ENCODE data around the gene NOXO1.
"Not testable (repeated sequence)": the region's sequence is repeated elsewhere in the genome, so short reads cannot be mapped to it uniquely, and the experiment has no call there.

Gene NOXO1

GRCh38 chr16:2015947-2016208 is 34.6 kb upstream of the NOXO1 start:
- H3K36me3 Mint-ChIP-seq (ENCODE audit: low read depth): no peaks in the 10 kb centered on the region

GRCh38 chr16:2015117-2015946 is 34.1 kb upstream of the NOXO1 start:
- Mint-ChIP-seq H3K27me3 (ENCODE audit: low read depth) (peaks cover 13% of the 10 kb centered on the region), H3K9me3 (no peaks in the 10 kb centered on the region), H3K4me1 (peaks cover 2% of the 10 kb centered on the region), H3K27ac (no peak overlapping the region), H3K4me3 (no peak overlapping the region), H3K36me3 (ENCODE audit: low read depth) (no peaks in the 10 kb centered on the region)
- TF ChIP-seq CTCF (IDR thresholded peaks at IDR 0.05; ENCODE audit: unreplicated experiment in 3 of 3): no peak

More at GRCh38 chr16:2015947-2016208, 34.6 kb upstream of the NOXO1 start:
- Mint-ChIP-seq H3K27me3 (ENCODE audit: low read depth) (peaks cover 18% of the 10 kb centered on the region), H3K4me3 (no peak overlapping the region), H3K27ac (no peak overlapping the region), H3K4me1 (no peaks in the 10 kb centered on the region), H3K9me3 (no peaks in the 10 kb centered on the region)
- TF ChIP-seq CTCF (IDR thresholded peaks at IDR 0.05; ENCODE audit: unreplicated experiment in 3 of 3): no peak

GRCh38 chr16:2013527-2013926 is 32.3 kb upstream of the NOXO1 start:
- Mint-ChIP-seq H3K27ac (peak overlapping the region in 1 of 3 experiments; percentile 18), H3K36me3 (ENCODE audit: low read depth) (no peaks in the 10 kb centered on the region), H3K4me1 (peaks cover 12% of the 10 kb centered on the region), H3K4me3 (peak overlapping the region in 1 of 3 experiments; percentile 29), H3K9me3 (no peaks in the 10 kb centered on the region), H3K27me3 (ENCODE audit: low read depth) (peaks cover 4% of the 10 kb centered on the region)
- no peak for TF ChIP-seq CTCF (IDR thresholded peaks at IDR 0.05; ENCODE audit: unreplicated experiment in 3 of 3)

GRCh38 chr16:2011726-2012125 is 30.5 kb upstream of the NOXO1 start:
- not testable (repeated sequence) for H3K36me3 Mint-ChIP-seq (ENCODE audit: low read depth); H3K27ac Mint-ChIP-seq; H3K27me3 Mint-ChIP-seq (ENCODE audit: low read depth); H3K9me3 Mint-ChIP-seq
- H3K4me3 Mint-ChIP-seq: peak overlapping the region in 2 of 3 experiments; percentile 8 to 29
- H3K4me1 Mint-ChIP-seq: peaks cover 23% of the 10 kb centered on the region

- Mint-ChIP-seq H3K27me3 (ENCODE audit: low read depth) (peaks cover 4% of the 10 kb centered on the region), H3K4me3 (peak within 1 kb of the TSS; percentile 90 to 95 (median 92)), H3K9me3 (no peaks in the 10 kb centered on the region), H3K36me3 (ENCODE audit: low read depth) (no peaks in the 10 kb centered on the region), H3K4me1 (peaks cover 30% of the 10 kb centered on the region), H3K27ac (peak within 1 kb of the TSS; percentile 95 to 98 (median 98))
- TF ChIP-seq CTCF (IDR thresholded peaks at IDR 0.05; ENCODE audit: unreplicated experiment in 3 of 3): no peak
These were observed 28.7 kb upstream of the NOXO1 start, which contains the start of gene ZNF598 for GRCh38 chr16:2009791-2010510. Gene ZNF598 (minus strand): TSS chr16:2009821.

GRCh38 chr16:2009164-2009711 is 28.0 kb upstream of the NOXO1 start:
- no peak for TF ChIP-seq CTCF (IDR thresholded peaks at IDR 0.05; ENCODE audit: unreplicated experiment in 3 of 3)
- peaks cover 35% of the 10 kb centered on the region for H3K4me1 Mint-ChIP-seq
- H3K4me3 Mint-ChIP-seq: peak overlapping the region; percentile 84 to 90 (median 86)
- H3K27ac Mint-ChIP-seq: peak overlapping the region in 1 of 3 experiments; percentile 62
- no peaks in the 10 kb centered on the region for H3K9me3 Mint-ChIP-seq
- H3K27me3 Mint-ChIP-seq (ENCODE audit: low read depth): peaks cover 4% of the 10 kb centered on the region
- H3K36me3 Mint-ChIP-seq (ENCODE audit: low read depth): no peaks in the 10 kb centered on the region

Data from nephron (organoid).